ENCODE measurements around the gene SOST.

Gene SOST

DNA sequence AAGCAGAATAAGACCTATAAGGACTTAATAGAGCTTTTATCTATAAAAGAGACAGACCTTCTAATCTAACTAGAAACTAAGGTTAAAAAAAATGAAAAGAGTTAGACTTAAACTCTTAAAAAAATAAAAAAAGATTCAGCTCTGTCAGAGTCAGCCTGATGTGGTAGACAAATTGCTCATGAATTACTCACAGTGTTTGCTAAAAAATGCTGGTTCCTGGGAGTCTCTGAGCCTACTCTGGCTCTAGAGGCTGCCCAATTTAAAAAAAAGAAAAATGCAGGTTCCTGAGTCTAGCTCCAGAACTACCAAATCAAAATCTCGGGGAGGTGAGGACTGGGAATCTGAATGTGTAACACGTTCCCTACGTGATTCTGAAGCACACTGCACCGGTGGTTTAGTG, 18.1 kb downstream of the SOST start:
- DNase-seq (ENCODE audit: low read depth, low spot score): no peak
- H3K9me3 ChIP-seq (ENCODE audit: insufficient read depth, low read length): 0 out of 2 replicates have a peak, but pooled peaks cover 5% of the 10 kb centered on the region
- H3K9ac ChIP-seq (ENCODE audit: insufficient read length, low read depth): no peak overlapping the region
- no peak overlapping the region for H3K4me3 ChIP-seq (ENCODE audit: insufficient read length, low read depth)
- H3K36me3 ChIP-seq (ENCODE audit: insufficient read depth, insufficient read length, low read length): no peaks in the 10 kb centered on the region
- H3K4me1 ChIP-seq (ENCODE audit: insufficient read depth, insufficient read length): peaks cover 5% of the 10 kb centered on the region
- H3K27me3 ChIP-seq (ENCODE audit: insufficient read depth, insufficient read length): no peaks in the 10 kb centered on the region
- no peak for TF ChIP-seq ZNF274 (IDR thresholded peaks at IDR 0.05; ENCODE audit: low read depth, low read length)
- no peak for TF ChIP-seq SUZ12 (IDR thresholded peaks at IDR 0.05; ENCODE audit: extremely low read depth, insufficient read depth, insufficient read length)
- no peak for TF ChIP-seq YY1 (IDR thresholded peaks at IDR 0.05; ENCODE audit: insufficient read depth, insufficient read length)

DNA sequence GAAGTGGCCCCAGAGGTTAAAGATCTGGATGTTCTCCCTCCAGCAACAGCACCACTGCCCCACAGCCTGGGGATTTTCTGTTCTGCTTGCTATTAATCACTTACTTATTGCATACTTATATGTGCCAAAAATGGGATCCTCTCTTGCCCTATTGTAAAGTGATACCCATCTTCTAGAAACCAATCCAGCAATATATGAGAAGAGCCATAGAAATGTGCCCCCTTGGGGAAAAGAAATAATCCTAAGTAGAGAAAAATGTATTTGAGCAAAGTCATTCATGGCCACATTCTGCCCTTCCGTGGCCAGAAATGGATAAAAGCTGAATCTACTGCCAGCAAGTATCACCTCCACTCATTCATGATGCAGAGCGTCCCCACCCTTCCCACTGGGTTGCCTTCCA, 20.9 kb downstream of the SOST start:
- peaks cover 29% of the 10 kb centered on the region for H3K9me3 ChIP-seq (ENCODE audit: insufficient read depth, low read length)
- no peak overlapping the region for H3K4me3 ChIP-seq (ENCODE audit: insufficient read length, low read depth)
- no peaks in the 10 kb centered on the region for H3K36me3 ChIP-seq (ENCODE audit: insufficient read depth, insufficient read length, low read length)
- DNase-seq (ENCODE audit: low read depth, low spot score): no peak
- no peaks in the 10 kb centered on the region for H3K4me1 ChIP-seq (ENCODE audit: insufficient read depth, insufficient read length)
- TF ChIP-seq SUZ12 (IDR thresholded peaks at IDR 0.05; ENCODE audit: extremely low read depth, insufficient read depth, insufficient read length) (no peak), YY1 (IDR thresholded peaks at IDR 0.05; ENCODE audit: insufficient read depth, insufficient read length) (no peak), ZNF274 (IDR thresholded peaks at IDR 0.05; ENCODE audit: low read depth, low read length) (no peak)
- no peak overlapping the region for H3K9ac ChIP-seq (ENCODE audit: insufficient read length, low read depth)
- no peaks in the 10 kb centered on the region for H3K27me3 ChIP-seq (ENCODE audit: insufficient read depth, insufficient read length)

DNA sequence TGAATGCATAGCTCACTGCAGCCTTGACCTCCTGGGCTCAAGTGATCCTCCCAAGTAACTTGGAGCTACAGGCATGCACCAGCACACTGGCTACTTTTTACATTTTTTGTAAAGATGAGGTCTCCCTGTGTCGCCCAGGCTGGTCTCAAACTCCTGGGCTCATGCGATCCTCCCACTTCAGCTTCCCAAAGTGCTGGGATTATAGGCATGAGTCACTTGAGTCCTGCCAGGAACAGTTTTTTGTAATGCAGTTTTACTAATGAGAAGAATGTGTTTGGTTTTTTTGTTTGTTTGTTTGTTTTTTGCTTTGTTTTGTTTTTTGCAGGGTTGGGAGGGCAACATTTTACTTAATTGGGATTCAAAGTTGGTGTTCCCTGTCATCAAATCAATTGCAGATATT, 22.2 kb downstream of the SOST start:
- Histone ChIP-seq H3K9me3 (ENCODE audit: insufficient read depth, low read length) (peaks cover 36% of the 10 kb centered on the region), H3K9ac (ENCODE audit: insufficient read length, low read depth) (no peak overlapping the region), H3K4me1 (ENCODE audit: insufficient read depth, insufficient read length) (no peaks in the 10 kb centered on the region), H3K27me3 (ENCODE audit: insufficient read depth, insufficient read length) (no peaks in the 10 kb centered on the region), H3K36me3 (ENCODE audit: insufficient read depth, insufficient read length, low read length) (no peaks in the 10 kb centered on the region), H3K4me3 (ENCODE audit: insufficient read length, low read depth) (no peak overlapping the region)
- no peak for DNase-seq (ENCODE audit: low read depth, low spot score)
- TF ChIP-seq ZNF274 (IDR thresholded peaks at IDR 0.05; ENCODE audit: low read depth, low read length) (no peak), SUZ12 (IDR thresholded peaks at IDR 0.05; ENCODE audit: extremely low read depth, insufficient read depth, insufficient read length) (no peak), YY1 (IDR thresholded peaks at IDR 0.05; ENCODE audit: insufficient read depth, insufficient read length) (no peak)

DNA sequence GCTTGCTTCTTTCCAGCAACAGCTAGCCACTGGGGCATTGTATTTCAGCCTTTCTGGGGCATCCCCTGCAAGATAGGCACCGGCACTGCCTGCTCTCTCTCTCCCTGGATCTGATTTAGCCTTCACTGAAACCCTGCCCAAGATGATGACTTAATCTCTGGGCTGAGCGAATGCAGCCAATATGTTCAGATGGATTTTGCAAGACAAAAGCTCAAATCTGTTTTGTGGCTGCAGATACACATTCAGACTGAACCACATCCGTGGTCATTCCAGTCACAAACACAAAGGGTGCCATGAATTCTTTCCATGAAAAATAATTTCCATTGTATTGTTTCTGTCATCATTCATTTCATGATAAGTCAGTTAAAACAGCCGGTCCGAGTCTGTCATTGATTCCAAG, 24.2 kb downstream of the SOST start:
- no peak overlapping the region for H3K4me3 ChIP-seq (ENCODE audit: insufficient read length, low read depth)
- DNase-seq (ENCODE audit: low read depth, low spot score): no peak
- TF ChIP-seq ZNF274 (IDR thresholded peaks at IDR 0.05; ENCODE audit: low read depth, low read length) (no peak), YY1 (IDR thresholded peaks at IDR 0.05; ENCODE audit: insufficient read depth, insufficient read length) (no peak), SUZ12 (IDR thresholded peaks at IDR 0.05; ENCODE audit: extremely low read depth, insufficient read depth, insufficient read length) (no peak)
- H3K4me1 ChIP-seq (ENCODE audit: insufficient read depth, insufficient read length): no peaks in the 10 kb centered on the region
- H3K9ac ChIP-seq (ENCODE audit: insufficient read length, low read depth): no peak overlapping the region
- H3K27me3 ChIP-seq (ENCODE audit: insufficient read depth, insufficient read length): no peaks in the 10 kb centered on the region
- H3K36me3 ChIP-seq (ENCODE audit: insufficient read depth, insufficient read length, low read length): no peaks in the 10 kb centered on the region
- peaks cover 38% of the 10 kb centered on the region for H3K9me3 ChIP-seq (ENCODE audit: insufficient read depth, low read length)

DNA sequence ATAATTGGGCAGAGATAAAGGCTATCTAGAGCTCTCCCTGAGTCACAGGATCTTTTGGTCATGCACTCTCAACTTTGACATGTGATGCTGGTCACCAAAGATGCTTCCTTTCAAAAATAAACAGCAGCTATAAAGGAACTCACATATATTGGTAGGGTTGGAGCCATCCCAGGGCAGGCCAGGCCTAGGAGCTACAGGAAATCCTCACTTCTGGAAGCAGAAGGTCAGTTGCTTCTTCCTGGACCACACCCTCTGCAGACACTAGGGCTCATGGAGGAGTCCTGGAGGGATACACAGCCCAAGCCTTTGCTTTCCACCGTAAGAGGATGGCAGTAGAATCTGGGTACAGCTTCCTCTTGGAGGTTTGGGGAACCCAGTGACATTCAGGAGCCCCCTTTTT, 24.6 kb downstream of the SOST start:
- H3K36me3 ChIP-seq (ENCODE audit: insufficient read depth, insufficient read length, low read length): no peaks in the 10 kb centered on the region
- H3K9me3 ChIP-seq (ENCODE audit: insufficient read depth, low read length): peaks cover 38% of the 10 kb centered on the region
- H3K27me3 ChIP-seq (ENCODE audit: insufficient read depth, insufficient read length): no peaks in the 10 kb centered on the region
- no peak for DNase-seq (ENCODE audit: low read depth, low spot score)
- no peak overlapping the region for H3K9ac ChIP-seq (ENCODE audit: insufficient read length, low read depth)
- H3K4me3 ChIP-seq (ENCODE audit: insufficient read length, low read depth): no peak overlapping the region
- TF ChIP-seq ZNF274 (IDR thresholded peaks at IDR 0.05; ENCODE audit: low read depth, low read length) (no peak), YY1 (IDR thresholded peaks at IDR 0.05; ENCODE audit: insufficient read depth, insufficient read length) (no peak), SUZ12 (IDR thresholded peaks at IDR 0.05; ENCODE audit: extremely low read depth, insufficient read depth, insufficient read length) (no peak)
- no peaks in the 10 kb centered on the region for H3K4me1 ChIP-seq (ENCODE audit: insufficient read depth, insufficient read length)

DNA sequence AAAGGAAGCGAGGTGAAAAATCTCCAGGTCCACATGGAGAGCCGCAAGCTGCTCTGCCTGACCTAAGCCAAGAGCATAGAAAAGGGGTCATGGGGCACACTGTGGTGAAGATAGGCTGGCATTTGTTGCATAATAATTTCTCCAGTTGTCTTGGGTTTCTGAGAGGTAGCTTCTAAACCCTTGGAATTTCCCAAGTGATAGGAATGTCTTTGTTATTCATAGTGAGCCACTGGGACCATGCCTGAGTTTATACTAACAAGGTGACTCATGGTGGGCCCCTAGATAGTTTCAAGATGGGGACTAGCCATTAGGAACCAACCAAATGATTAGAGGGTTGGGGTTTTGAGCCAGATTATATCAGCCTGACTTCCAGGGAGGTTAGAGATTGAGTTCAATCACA, 25.6 kb downstream of the SOST start:
- Histone ChIP-seq H3K4me1 (ENCODE audit: insufficient read depth, insufficient read length) (no peaks in the 10 kb centered on the region), H3K9ac (ENCODE audit: insufficient read length, low read depth) (no peak overlapping the region), H3K36me3 (ENCODE audit: insufficient read depth, insufficient read length, low read length) (no peaks in the 10 kb centered on the region), H3K9me3 (ENCODE audit: insufficient read depth, low read length) (peaks cover 38% of the 10 kb centered on the region), H3K27me3 (ENCODE audit: insufficient read depth, insufficient read length) (no peaks in the 10 kb centered on the region), H3K4me3 (ENCODE audit: insufficient read length, low read depth) (no peak overlapping the region)
- TF ChIP-seq SUZ12 (IDR thresholded peaks at IDR 0.05; ENCODE audit: extremely low read depth, insufficient read depth, insufficient read length) (no peak), YY1 (IDR thresholded peaks at IDR 0.05; ENCODE audit: insufficient read depth, insufficient read length) (no peak), ZNF274 (IDR thresholded peaks at IDR 0.05; ENCODE audit: low read depth, low read length) (no peak)
- peak; percentile 60 for DNase-seq (ENCODE audit: low read depth, low spot score)

DNA sequence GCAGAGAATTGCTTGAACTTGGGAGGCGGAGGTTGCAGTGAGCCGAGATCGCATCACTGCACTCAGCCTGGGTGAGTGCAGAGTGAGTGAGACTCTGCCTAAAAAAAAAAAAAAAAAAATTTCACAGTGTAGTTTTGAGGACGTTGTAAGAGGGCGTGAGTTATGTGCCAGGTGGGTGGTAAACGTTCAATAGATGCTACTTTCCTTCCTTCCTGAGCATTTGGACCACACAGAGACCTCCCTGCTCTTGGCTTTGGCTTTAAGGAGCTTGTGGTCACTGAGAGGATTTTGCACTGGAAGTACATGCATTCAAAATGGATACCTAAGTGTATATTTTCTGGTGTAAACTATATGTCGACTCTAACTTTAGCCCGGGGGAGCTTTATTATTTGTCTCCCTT, 30.5 kb downstream of the SOST start:
- no peak overlapping the region for H3K9ac ChIP-seq (ENCODE audit: insufficient read length, low read depth)
- no peak overlapping the region for H3K4me3 ChIP-seq (ENCODE audit: insufficient read length, low read depth)
- no peaks in the 10 kb centered on the region for H3K27me3 ChIP-seq (ENCODE audit: insufficient read depth, insufficient read length)
- no peaks in the 10 kb centered on the region for H3K36me3 ChIP-seq (ENCODE audit: insufficient read depth, insufficient read length, low read length)
- H3K9me3 ChIP-seq (ENCODE audit: insufficient read depth, low read length): peaks cover 21% of the 10 kb centered on the region
- H3K4me1 ChIP-seq (ENCODE audit: insufficient read depth, insufficient read length): no peaks in the 10 kb centered on the region
- TF ChIP-seq SUZ12 (IDR thresholded peaks at IDR 0.05; ENCODE audit: extremely low read depth, insufficient read depth, insufficient read length): no peak
- no peak for TF ChIP-seq YY1 (IDR thresholded peaks at IDR 0.05; ENCODE audit: insufficient read depth, insufficient read length)
- no peak for TF ChIP-seq ZNF274 (IDR thresholded peaks at IDR 0.05; ENCODE audit: low read depth, low read length)
- DNase-seq (ENCODE audit: low read depth, low spot score): no peak

Measured in NT2/D1 (cell line).